ENCODE data around the gene SRMS. TPM values are rescaled to one million over a fixed set of nuclear protein-coding genes. Genes with fewer than 3 reads are reported as not detected.

SRMS gene
- total RNA-seq, 4 donors from 2014 or later: not detected

GRCh38 chr20:63565021-63565698, 17.6 kb upstream of the SRMS start:
- Histone ChIP-seq H3K4me1 (peaks cover 0 to 30% (median 14%) of the 10 kb centered on the region in 4 donors), H3K27me3 (no peaks in the 10 kb centered on the region), H3K27ac (no peak overlapping the region), H3K9me3 (no peaks in the 10 kb centered on the region), H3K4me3 (no peak overlapping the region), H3K36me3 (peaks cover 0 to 43% (median 0%) of the 10 kb centered on the region in 3 donors)
- TF ChIP-seq CTCF (IDR thresholded peaks at IDR 0.05): no peak
- no peak for TF ChIP-seq POLR2A (IDR thresholded peaks at IDR 0.05)
- no peak for DNase-seq

- peaks cover 0 to 49% (median 0%) of the 10 kb centered on the region in 3 donors for H3K36me3 ChIP-seq
- H3K9me3 ChIP-seq: no peaks in the 10 kb centered on the region
- no peak for TF ChIP-seq CTCF (IDR thresholded peaks at IDR 0.05)
- TF ChIP-seq POLR2A (IDR thresholded peaks at IDR 0.05): no peak
- H3K4me1 ChIP-seq: peaks cover 0 to 24% (median 14%) of the 10 kb centered on the region in 4 donors
- no peaks in the 10 kb centered on the region for H3K27me3 ChIP-seq
- no peak overlapping the region for H3K27ac ChIP-seq
- no peak overlapping the region for H3K4me3 ChIP-seq
- no peak for DNase-seq
Measured at GRCh38 chr20:63564036-63564810, 16.7 kb upstream of the SRMS start.

- H3K27ac ChIP-seq: no peak overlapping the region
- TF ChIP-seq POLR2A (IDR thresholded peaks at IDR 0.05): no peak
- TF ChIP-seq CTCF (IDR thresholded peaks at IDR 0.05): no peak
- H3K4me1 ChIP-seq: peaks cover 0 to 15% (median 12%) of the 10 kb centered on the region in 4 donors
- H3K4me3 ChIP-seq: no peak overlapping the region
- H3K36me3 ChIP-seq: peaks cover 0 to 54% (median 0%) of the 10 kb centered on the region in 3 donors
- H3K9me3 ChIP-seq: no peaks in the 10 kb centered on the region
- H3K27me3 ChIP-seq: no peaks in the 10 kb centered on the region
- DNase-seq: no peak
Measured at GRCh38 chr20:63563225-63563935, 15.8 kb upstream of the SRMS start.

GRCh38 chr20:63562461-63563224, 15.1 kb upstream of the SRMS start:
- Histone ChIP-seq H3K4me1 (peaks cover 0 to 8% (median 7%) of the 10 kb centered on the region in 4 donors), H3K36me3 (peaks cover 0 to 54% (median 0%) of the 10 kb centered on the region in 3 donors)
- no peak for DNase-seq

More at GRCh38 chr20:63562461-63563224, 15.1 kb upstream of the SRMS start:
- Histone ChIP-seq H3K27me3 (no peaks in the 10 kb centered on the region), H3K9me3 (no peaks in the 10 kb centered on the region), H3K4me3 (no peak overlapping the region), H3K27ac (no peak overlapping the region)
- TF ChIP-seq CTCF (IDR thresholded peaks at IDR 0.05) (no peak), POLR2A (IDR thresholded peaks at IDR 0.05) (no peak)
